GM10266 (cell line): ENCODE data around the gene C6orf132.

Source experiments
- DNase-seq: peaks from one replicate; pipeline ENCODE4 v3.0.0; 2012; ENCODE audit errors: extremely low spot score
- TF ChIP-seq, protein P1 (sequence below): IDR thresholded peaks from 2 replicates; pipeline ENCODE4 v1.5.1; 2012; ENCODE audit warnings: mild to moderate bottlenecking, low read depth; ENCODE audit not compliant: control insufficient read depth, insufficient read depth; ENCODE audit errors: missing control alignments

Gene C6orf132

GRCh38 chr6:42103753-42104094 lies 38.7 kb downstream of the C6orf132 start:
- no peak for DNase-seq
- TF ChIP-seq, protein P1, sequence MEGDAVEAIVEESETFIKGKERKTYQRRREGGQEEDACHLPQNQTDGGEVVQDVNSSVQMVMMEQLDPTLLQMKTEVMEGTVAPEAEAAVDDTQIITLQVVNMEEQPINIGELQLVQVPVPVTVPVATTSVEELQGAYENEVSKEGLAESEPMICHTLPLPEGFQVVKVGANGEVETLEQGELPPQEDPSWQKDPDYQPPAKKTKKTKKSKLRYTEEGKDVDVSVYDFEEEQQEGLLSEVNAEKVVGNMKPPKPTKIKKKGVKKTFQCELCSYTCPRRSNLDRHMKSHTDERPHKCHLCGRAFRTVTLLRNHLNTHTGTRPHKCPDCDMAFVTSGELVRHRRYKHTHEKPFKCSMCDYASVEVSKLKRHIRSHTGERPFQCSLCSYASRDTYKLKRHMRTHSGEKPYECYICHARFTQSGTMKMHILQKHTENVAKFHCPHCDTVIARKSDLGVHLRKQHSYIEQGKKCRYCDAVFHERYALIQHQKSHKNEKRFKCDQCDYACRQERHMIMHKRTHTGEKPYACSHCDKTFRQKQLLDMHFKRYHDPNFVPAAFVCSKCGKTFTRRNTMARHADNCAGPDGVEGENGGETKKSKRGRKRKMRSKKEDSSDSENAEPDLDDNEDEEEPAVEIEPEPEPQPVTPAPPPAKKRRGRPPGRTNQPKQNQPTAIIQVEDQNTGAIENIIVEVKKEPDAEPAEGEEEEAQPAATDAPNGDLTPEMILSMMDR, result no peak

- no peak for DNase-seq
- TF ChIP-seq, protein P1, result no peak
Measured at GRCh38 chr6:42103216-42103615, 39.2 kb downstream of the C6orf132 start.

- DNase-seq, result no peak
- TF ChIP-seq, protein P1, result no peak
Measured at GRCh38 chr6:42101186-42101657, 41.2 kb downstream of the C6orf132 start.

- TF ChIP-seq, protein P1, result no peak
- DNase-seq, result no peak
Measured at GRCh38 chr6:42100029-42100901, 42.2 kb downstream of the C6orf132 start.

- DNase-seq, result no peak
- TF ChIP-seq, protein P1, result no peak
Measured at GRCh38 chr6:42099340-42100028, 42.9 kb downstream of the C6orf132 start.

DNA sequence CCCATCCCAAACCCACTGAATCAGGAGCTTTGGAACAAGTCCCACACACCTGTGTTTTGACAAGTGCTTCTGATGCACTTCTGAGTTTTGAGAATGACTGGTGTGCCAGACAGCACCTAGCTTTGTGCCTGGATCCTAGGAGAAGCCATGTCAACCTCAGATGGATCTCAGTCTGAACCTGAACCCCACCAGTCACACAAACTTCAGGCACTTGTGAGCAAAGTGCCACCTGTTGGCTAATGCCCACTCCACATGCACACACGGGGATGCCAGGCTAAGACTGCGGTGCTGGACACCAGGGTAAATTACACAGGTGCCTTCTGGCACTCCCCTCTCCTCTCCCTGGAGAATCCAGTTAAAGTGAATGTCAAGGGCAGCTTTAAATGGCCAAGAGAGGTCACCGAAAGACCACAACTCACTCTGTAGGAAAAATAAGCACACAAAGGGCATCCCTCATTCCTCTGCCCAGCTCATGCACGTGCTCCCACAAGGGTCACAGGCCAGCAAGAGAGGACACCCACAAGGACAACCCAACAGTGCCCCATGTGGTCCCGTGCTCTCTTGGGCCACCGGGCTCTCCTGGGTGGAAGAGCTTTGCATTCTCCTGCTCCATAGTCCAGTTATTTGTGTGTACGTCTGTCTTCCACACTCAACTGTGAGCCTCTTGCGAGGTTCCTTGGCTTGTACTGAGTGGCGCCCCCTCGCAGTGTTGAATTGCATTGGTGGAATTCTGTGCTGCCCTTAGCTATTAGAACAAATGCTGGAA lies 46.5 kb downstream of the C6orf132 start:
- no peak for DNase-seq
- TF ChIP-seq, protein P1, result no peak
